IMR-90 (cell line): ENCODE results near the gene YWHAG. TPM values are rescaled to one million over a fixed set of nuclear protein-coding genes. Genes with fewer than 3 reads are reported as not detected.

Source experiments
- ATAC-seq: fragments of 200-7000 bp; cut with Tn5 transposase; 2 replicates; pipeline ENCODE4 v1.9.1; 2020; ENCODE audit warnings: low read depth, mild to moderate bottlenecking, moderate library complexity
- BruUV-seq: library from RNA; stranded (reverse); fragments of 400-500 nt; replicated peaks from 2 replicates; lab custom pipeline; 2021; lab: Mats Ljungman, UMichigan
- CTCF ChIA-PET: fragments of 300-600 bp; formaldehyde crosslinking; extraction: SDS; loops from one replicate; lab custom pipeline; 2021; ENCODE audit warnings: antibody characterized with exemption; lab: Yijun Ruan, JAX
- POLR2A ChIA-PET: fragments of 300-600 bp; sonication (Branson Sonifier 250); formaldehyde crosslinking; loops from one replicate; lab custom pipeline; 2022; ENCODE audit warnings: antibody characterized with exemption; ENCODE audit not compliant: unreplicated experiment; lab: Charles Lee
- DNase-seq: peaks from one replicate; pipeline ENCODE4 v3.0.0; 2013
- H2AFZ ChIP-seq: replicated peaks from 2 replicates; pipeline ENCODE3; 2013; ENCODE audit warnings: low read length, mild to moderate bottlenecking; ENCODE audit not compliant: poor library complexity
- H2AK5ac ChIP-seq: 2 replicates; pipeline ENCODE4 v1.6.1; 2013; ENCODE audit warnings: low read depth, low read length, inconsistent platforms
- H2AK9ac ChIP-seq: replicated peaks from 2 replicates; pipeline ENCODE3; 2013; ENCODE audit warnings: mild to moderate bottlenecking, low read depth, low read length, moderate library complexity; ENCODE audit not compliant: poor library complexity
- H2BK120ac ChIP-seq: 2 replicates; pipeline ENCODE4 v1.6.1; 2013; ENCODE audit warnings: low read depth, low read length, inconsistent platforms
- H2BK15ac ChIP-seq: 3 replicates; pipeline ENCODE4 v1.6.1; 2013; ENCODE audit warnings: low read depth, low read length, inconsistent platforms
- H2BK20ac ChIP-seq: 2 replicates; pipeline ENCODE4 v1.6.1; 2013; ENCODE audit warnings: low read depth, mild to moderate bottlenecking, inconsistent platforms, low read length, moderate library complexity
- H2BK5ac ChIP-seq: 2 replicates; pipeline ENCODE4 v1.6.1; 2013; ENCODE audit warnings: mild to moderate bottlenecking, low read depth, low read length, inconsistent platforms; ENCODE audit not compliant: poor library complexity, severe bottlenecking
- H3K14ac ChIP-seq: replicated peaks from 2 replicates; pipeline ENCODE4 v1.6.1; 2013; ENCODE audit warnings: low read depth, low read length, inconsistent platforms
- H3K18ac ChIP-seq: 2 replicates; pipeline ENCODE4 v1.6.1; 2013; ENCODE audit warnings: low read depth, low read length, control low read depth
- H3K23ac ChIP-seq: 2 replicates; pipeline ENCODE4 v1.6.1; 2013; ENCODE audit warnings: low read depth, low read length, inconsistent platforms
- H3K27ac ChIP-seq: 2 replicates; pipeline ENCODE4 v1.5.1; 2013; ENCODE audit warnings: mild to moderate bottlenecking, control low read depth, low read length; ENCODE audit not compliant: insufficient read depth
- H3K27me3 ChIP-seq: 2 replicates; pipeline ENCODE4 v1.6.1; 2013; ENCODE audit warnings: low read length; ENCODE audit not compliant: control insufficient read depth, insufficient read depth
- H3K36me3 ChIP-seq: 2 replicates; pipeline ENCODE4 v1.6.1; 2013; ENCODE audit warnings: low read length, mixed read lengths; ENCODE audit not compliant: control insufficient read depth, insufficient read depth
- H3K4ac ChIP-seq: 2 replicates; pipeline ENCODE4 v1.6.1; 2013; ENCODE audit warnings: low read depth, low read length, inconsistent platforms
- H3K4me1 ChIP-seq: 2 replicates; pipeline ENCODE4 v1.6.1; 2013; ENCODE audit warnings: low read length, mixed read lengths; ENCODE audit not compliant: control insufficient read depth, insufficient read depth
- H3K4me2 ChIP-seq: 2 replicates; pipeline ENCODE4 v1.6.1; 2013; ENCODE audit warnings: low read depth, mild to moderate bottlenecking, control low read depth, low read length, moderate library complexity
- H3K4me3 ChIP-seq: 2 replicates; pipeline ENCODE4 v1.5.1; 2013; ENCODE audit warnings: low read depth, mild to moderate bottlenecking, control low read depth, low read length, moderate library complexity; ENCODE audit not compliant: insufficient read depth
- H3K56ac ChIP-seq: 2 replicates; pipeline ENCODE4 v1.6.1; 2013; ENCODE audit warnings: low read length, inconsistent platforms; ENCODE audit not compliant: insufficient read depth; ENCODE audit errors: extremely low read depth
- H3K79me1 ChIP-seq, 2 experiments: 2 replicates each; pipeline ENCODE4 v1.6.1; 2013; ENCODE audit warnings: low read length in 2 of 2, inconsistent platforms in 1 of 2, low read depth in 1 of 2
- H3K9ac ChIP-seq: 2 replicates; pipeline ENCODE4 v1.6.1; 2013; ENCODE audit warnings: low read depth, low read length, control low read depth
- H3K9me1 ChIP-seq: 2 replicates; pipeline ENCODE4 v1.6.1; 2013; ENCODE audit warnings: low read length, inconsistent platforms; ENCODE audit not compliant: insufficient read depth
- H3K9me3 ChIP-seq: 2 replicates; pipeline ENCODE4 v1.6.1; 2013; ENCODE audit warnings: low read length; ENCODE audit not compliant: control insufficient read depth, insufficient read depth
- H4K20me1 ChIP-seq: 2 replicates; pipeline ENCODE4 v1.6.1; 2013; ENCODE audit warnings: low read length, inconsistent platforms; ENCODE audit not compliant: insufficient read depth
- H4K5ac ChIP-seq: 2 replicates; pipeline ENCODE4 v1.6.1; 2013; ENCODE audit warnings: mild to moderate bottlenecking, low read depth, low read length, control low read depth
- H4K8ac ChIP-seq, 2 experiments: 2 replicates each; pipeline ENCODE4 v1.6.1; 2013; ENCODE audit warnings: low read depth in 2 of 2, low read length in 2 of 2, control low read depth in 1 of 2, inconsistent platforms in 1 of 2
- H4K91ac ChIP-seq: 2 replicates; pipeline ENCODE4 v1.6.1; 2013; ENCODE audit warnings: low read depth, low read length, inconsistent platforms; ENCODE audit not compliant: insufficient read depth
- BHLHE40 ChIP-seq: fragments of 150-350 bp; IDR thresholded peaks from 2 replicates; pipeline ENCODE4 v1.6.1; 2016; ENCODE audit warnings: mild to moderate bottlenecking, low read depth, low read length
- CEBPB ChIP-seq: IDR thresholded peaks from 2 replicates; pipeline ENCODE4 v1.6.1; 2012; ENCODE audit warnings: low read depth, low read length, improper control_type of control experiment
- CHD1 ChIP-seq: IDR thresholded peaks from 2 replicates; pipeline ENCODE4 v1.6.1; 2012; ENCODE audit warnings: low read depth, low read length, improper control_type of control experiment
- ELK1 ChIP-seq: fragments of 150-350 bp; IDR thresholded peaks from 2 replicates; pipeline ENCODE4 v1.6.1; 2016; ENCODE audit warnings: low read depth, mild to moderate bottlenecking, low read length, moderate library complexity, borderline replicate concordance
- MAFK ChIP-seq: IDR thresholded peaks from 2 replicates; pipeline ENCODE4 v1.6.1; 2012; ENCODE audit warnings: low read depth, low read length, improper control_type of control experiment
- MAZ ChIP-seq: IDR thresholded peaks from 2 replicates; pipeline ENCODE4 v1.6.1; 2012; ENCODE audit warnings: low read depth, mild to moderate bottlenecking, low read length, improper control_type of control experiment, moderate library complexity, borderline replicate concordance
- NFE2L2 ChIP-seq: fragments of 150-350 bp; IDR thresholded peaks from 2 replicates; pipeline ENCODE4 v1.6.1; 2016; ENCODE audit warnings: low read depth, mild to moderate bottlenecking, low read length
- POLR2A ChIP-seq: IDR thresholded peaks from 2 replicates; pipeline ENCODE4 v1.6.1; 2012; ENCODE audit warnings: mild to moderate bottlenecking, low read depth, low read length
- RAD21 ChIP-seq: IDR thresholded peaks from 2 replicates; pipeline ENCODE4 v1.6.1; 2012; ENCODE audit warnings: low read length, improper control_type of control experiment
- RCOR1 ChIP-seq: IDR thresholded peaks from 2 replicates; pipeline ENCODE4 v1.6.1; 2012; ENCODE audit warnings: mild to moderate bottlenecking, low read length, improper control_type of control experiment; ENCODE audit not compliant: insufficient replicate concordance
- SMC3 ChIP-seq: fragments of 150-350 bp; IDR thresholded peaks from 2 replicates; pipeline ENCODE4 v1.6.1; 2016; ENCODE audit warnings: low read depth, mild to moderate bottlenecking, antibody characterized with exemption, low read length, moderate library complexity
- USF2 ChIP-seq: fragments of 150-350 bp; IDR thresholded peaks from 2 replicates; pipeline ENCODE4 v1.6.1; 2017; ENCODE audit warnings: mild to moderate bottlenecking, antibody characterized with exemption, low read length, low read depth
- WGBS, 2 experiments: methylation state at CpG; one replicate each; pipeline versions ENCODE4 v1.1.5 to v1.1.7; 2013; ENCODE audit warnings: missing lambda C conversion rate in 2 of 2; ENCODE audit not compliant: insufficient read length in 1 of 2; ENCODE audit errors: extremely low coverage in 2 of 2; 5-methylcytosine and 5-hydroxymethylcytosine counted together
- dilution Hi-C: fragments of 300-500 bp; cut with HindIII; formaldehyde crosslinking; loops from one replicate; pipeline ENCODE4 v1.14.3; 2018; ENCODE audit warnings: low sequenced_read_pairs; ENCODE audit not compliant: unreplicated experiment
- in situ Hi-C: fragments of 300-500 bp; cut with MboI; formaldehyde crosslinking; loops from 3 replicates; pipeline ENCODE4 v1.14.3; 2019; ENCODE audit warnings: low sequenced_read_pairs, inconsistent platforms, mixed read lengths
- intact Hi-C: fragments of 100-400 bp; cut with micrococcal nuclease; formaldehyde crosslinking; loops from 2 replicates; pipeline ENCODE4 v1.10.0; 2022
- polyA plus RNA-seq, 3 experiments: library from polyadenylated mRNA; depleted of rRNA; stranded (reverse); fragments of >200 nt; gene quantifications; 2 replicates each; pipeline ENCODE4 v1.2.3, GENCODE V29; 2012; ENCODE audit warnings: low replicate concordance in 1 of 3
- total RNA-seq: library from RNA; depleted of rRNA; stranded (reverse); fragments of >200 nt; gene quantifications from 2 replicates; pipeline ENCODE4 v1.2.3, GENCODE V29; 2012

The YWHAG gene
- total and polyA plus RNA-seq, 2 of the 4 experiments (the other 2 are of a cell fraction), result 40.1 to 64.9 TPM

- H3K9ac ChIP-seq, result no peak overlapping the region
- H3K4me3 ChIP-seq, result no peak overlapping the region
- BruUV-seq, result no TSS peak
- no peak overlapping the region for H2AK5ac ChIP-seq
- peaks cover 16% of the 10 kb centered on the region for H3K27me3 ChIP-seq
- CTCF ChIA-PET, result no interaction called here
- H3K4me2 ChIP-seq, result no peak overlapping the region
- no peak overlapping the region for H2AFZ ChIP-seq
- H2AK9ac ChIP-seq, result no peak overlapping the region
- no peak overlapping the region for H3K18ac ChIP-seq
- H2BK5ac ChIP-seq, result no peak overlapping the region
- dilution Hi-C loops, result no loop called here
- WGBS, 2 experiments, result no CpG with 5 or more reads among the region's 29 CpGs
- no peak for DNase-seq
- no peak overlapping the region for H4K91ac ChIP-seq
- no peak overlapping the region for H2BK20ac ChIP-seq
- ATAC-seq, result no peak
- TF ChIP-seq BHLHE40 (no peak), CHD1 (no peak), MAZ (no peak), RAD21 (no peak), POLR2A (no peak), RCOR1 (no peak), USF2 (no peak), MAFK (no peak), ELK1 (no peak), NFE2L2 (no peak), SMC3 (no peak), CEBPB (no peak)
- H3K9me1 ChIP-seq, result peaks cover 4% of the 10 kb centered on the region; the same call in 1 of the 2 replicates
- H4K5ac ChIP-seq, result no peak overlapping the region
- no peak overlapping the region for H3K56ac ChIP-seq
- POLR2A ChIA-PET, result interaction anchor here (0.7 kb wide), 1 partner anchor 20 kb away, joined by 3 read pairs; no protein-coding TSS in a partner anchor
- H2BK120ac ChIP-seq, result no peak overlapping the region
- peaks cover 4% of the 10 kb centered on the region for H3K4me1 ChIP-seq
- H3K23ac ChIP-seq, result no peak overlapping the region
- no peaks in the 10 kb centered on the region for H3K9me3 ChIP-seq
- no peak overlapping the region for H2BK15ac ChIP-seq
- H3K14ac ChIP-seq, result no peak overlapping the region
- no peaks in the 10 kb centered on the region for H3K79me1 ChIP-seq
- no peak overlapping the region for H3K27ac ChIP-seq
- H4K20me1 ChIP-seq, result no peaks in the 10 kb centered on the region
- no peak overlapping the region for H3K4ac ChIP-seq
- H4K8ac ChIP-seq, result no peak overlapping the region
- in situ Hi-C loops, result no loop called here
- intact Hi-C loops, result no loop called here
- peaks cover 5% of the 10 kb centered on the region; the same call in 1 of the 2 replicates for H3K36me3 ChIP-seq
Observed at GRCh38 chr7:76285604-76286374, 73.0 kb downstream of the YWHAG start.
